ENCODE measurements around the gene TMEM238L. TPM values are rescaled to one million over a fixed set of nuclear protein-coding genes. Genes with fewer than 3 reads are reported as not detected.

The TMEM238L gene
- total and polyA plus RNA-seq, 2 experiments from 2014 or later: not detected

DNA sequence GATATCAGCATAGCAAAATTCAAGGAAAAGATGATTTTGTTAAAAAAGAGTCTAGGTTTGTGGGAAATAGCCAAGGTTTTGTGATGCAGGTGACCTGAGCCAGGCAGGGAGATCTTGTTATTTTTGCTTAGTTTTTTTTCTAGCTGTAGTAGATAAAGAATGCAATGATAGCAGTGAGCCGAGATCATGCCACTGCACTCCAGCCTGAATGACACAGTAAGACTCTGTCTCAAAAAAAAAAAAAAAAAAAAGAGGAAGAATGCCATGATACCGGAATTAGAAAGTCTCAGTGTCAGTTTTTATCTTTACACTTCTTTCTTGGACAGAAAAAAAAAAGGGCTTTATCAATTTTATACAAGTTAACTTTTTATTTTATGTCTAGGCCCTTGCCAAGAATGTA lies 27.5 kb downstream of the TMEM238L start:
- no peak overlapping the region for H2AFZ ChIP-seq
- DNase-seq (ENCODE audit: low spot score) (no peak), ATAC-seq (no peak)
- H3K4me3 Mint-ChIP-seq: no peak overlapping the region
- no peaks in the 10 kb centered on the region for H3K36me3 ChIP-seq (ENCODE audit: insufficient read depth)
- no peaks in the 10 kb centered on the region for H3K9me2 ChIP-seq (ENCODE audit: insufficient read depth)
- no peaks in the 10 kb centered on the region for H3K27me3 ChIP-seq (ENCODE audit: insufficient read depth)
- no peak overlapping the region for H3K4me2 ChIP-seq
- no peak overlapping the region for H3K27ac ChIP-seq (ENCODE audit: low read depth)
- no peak for TF ChIP-seq ZNF331 (CRISPR knock-in tag; IDR thresholded peaks at IDR 0.05; ENCODE audit: low read depth)
- TF ChIP-seq ETS1 (IDR thresholded peaks at IDR 0.05): no peak
- TF ChIP-seq POLR2AphosphoS5 (IDR thresholded peaks at IDR 0.05; ENCODE audit: low read depth): no peak
- no peak for TF ChIP-seq ZNF114 (CRISPR knock-in tag; IDR thresholded peaks at IDR 0.05)
- TF ChIP-seq NANOG (IDR thresholded peaks at IDR 0.05; ENCODE audit: borderline replicate concordance): no peak
- no peak for TF ChIP-seq STAT1 (IDR thresholded peaks at IDR 0.05; ENCODE audit: unreplicated experiment)
- TF ChIP-seq CREB1 (CRISPR knock-in tag; IDR thresholded peaks at IDR 0.05; ENCODE audit: low read depth): no peak
- no peak for TF ChIP-seq CTCF (conservative IDR thresholded peaks at IDR 0.05; ENCODE audit: low read depth in 2 of 2)
- peaks cover 4% of the 10 kb centered on the region for H3K4me1 Mint-ChIP-seq
- no peak overlapping the region for H3K4me3 ChIP-seq
- peaks cover 5% of the 10 kb centered on the region for H3K27me3 Mint-ChIP-seq (ENCODE audit: insufficient read depth, low read depth, poor library complexity)
- no peaks in the 10 kb centered on the region for H4K20me1 ChIP-seq (replicated peaks; ENCODE audit: insufficient read depth)
- no peaks in the 10 kb centered on the region for H3K79me2 ChIP-seq (replicated peaks; ENCODE audit: insufficient read depth)
- peaks cover 9% of the 10 kb centered on the region for H3K36me3 Mint-ChIP-seq (ENCODE audit: low read depth)
- H3F3A ChIP-seq (replicated peaks; ENCODE audit: low read depth): no peaks in the 10 kb centered on the region
- no peaks in the 10 kb centered on the region for H3K4me1 ChIP-seq (ENCODE audit: insufficient read depth)
- H3K9me3 Mint-ChIP-seq: peaks cover 11% of the 10 kb centered on the region
- no peak overlapping the region for H3K27ac Mint-ChIP-seq

GRCh38 chr17:10775740-10776356 lies 28.1 kb downstream of the TMEM238L start:
- Mint-ChIP-seq H3K9me3 (peaks cover 12% of the 10 kb centered on the region), H3K36me3 (ENCODE audit: low read depth) (peaks cover 9% of the 10 kb centered on the region), H3K4me3 (no peak overlapping the region), H3K27ac (no peak overlapping the region), H3K27me3 (ENCODE audit: insufficient read depth, low read depth, poor library complexity) (peaks cover 5% of the 10 kb centered on the region), H3K4me1 (peaks cover 4% of the 10 kb centered on the region)
- H3K79me2 ChIP-seq (replicated peaks; ENCODE audit: insufficient read depth): no peaks in the 10 kb centered on the region
- no peak overlapping the region for H3K4me2 ChIP-seq
- H3K4me1 ChIP-seq (ENCODE audit: insufficient read depth): no peaks in the 10 kb centered on the region
- no peaks in the 10 kb centered on the region for H3K27me3 ChIP-seq (ENCODE audit: insufficient read depth)
- no peak for ATAC-seq
- no peak overlapping the region for H3K27ac ChIP-seq (ENCODE audit: low read depth)
- H3K4me3 ChIP-seq: no peak overlapping the region
- no peak overlapping the region for H2AFZ ChIP-seq
- H3K9me2 ChIP-seq (ENCODE audit: insufficient read depth): no peaks in the 10 kb centered on the region
- DNase-seq (ENCODE audit: low spot score): no peak
- H3K36me3 ChIP-seq (ENCODE audit: insufficient read depth): no peaks in the 10 kb centered on the region
- H4K20me1 ChIP-seq (replicated peaks; ENCODE audit: insufficient read depth): no peaks in the 10 kb centered on the region
- H3F3A ChIP-seq (replicated peaks; ENCODE audit: low read depth): no peaks in the 10 kb centered on the region
- TF ChIP-seq POLR2AphosphoS5 (IDR thresholded peaks at IDR 0.05; ENCODE audit: low read depth) (no peak), EZH2 (IDR thresholded peaks at IDR 0.05; ENCODE audit: low read depth, unreplicated experiment) (no peak), NANOG (IDR thresholded peaks at IDR 0.05; ENCODE audit: borderline replicate concordance) (no peak), CREB1 (CRISPR knock-in tag; IDR thresholded peaks at IDR 0.05; ENCODE audit: low read depth) (no peak), ZNF114 (CRISPR knock-in tag; IDR thresholded peaks at IDR 0.05) (no peak), CTCF (conservative IDR thresholded peaks at IDR 0.05; ENCODE audit: low read depth in 2 of 2) (no peak)
- TF ChIP-seq, protein P1, sequence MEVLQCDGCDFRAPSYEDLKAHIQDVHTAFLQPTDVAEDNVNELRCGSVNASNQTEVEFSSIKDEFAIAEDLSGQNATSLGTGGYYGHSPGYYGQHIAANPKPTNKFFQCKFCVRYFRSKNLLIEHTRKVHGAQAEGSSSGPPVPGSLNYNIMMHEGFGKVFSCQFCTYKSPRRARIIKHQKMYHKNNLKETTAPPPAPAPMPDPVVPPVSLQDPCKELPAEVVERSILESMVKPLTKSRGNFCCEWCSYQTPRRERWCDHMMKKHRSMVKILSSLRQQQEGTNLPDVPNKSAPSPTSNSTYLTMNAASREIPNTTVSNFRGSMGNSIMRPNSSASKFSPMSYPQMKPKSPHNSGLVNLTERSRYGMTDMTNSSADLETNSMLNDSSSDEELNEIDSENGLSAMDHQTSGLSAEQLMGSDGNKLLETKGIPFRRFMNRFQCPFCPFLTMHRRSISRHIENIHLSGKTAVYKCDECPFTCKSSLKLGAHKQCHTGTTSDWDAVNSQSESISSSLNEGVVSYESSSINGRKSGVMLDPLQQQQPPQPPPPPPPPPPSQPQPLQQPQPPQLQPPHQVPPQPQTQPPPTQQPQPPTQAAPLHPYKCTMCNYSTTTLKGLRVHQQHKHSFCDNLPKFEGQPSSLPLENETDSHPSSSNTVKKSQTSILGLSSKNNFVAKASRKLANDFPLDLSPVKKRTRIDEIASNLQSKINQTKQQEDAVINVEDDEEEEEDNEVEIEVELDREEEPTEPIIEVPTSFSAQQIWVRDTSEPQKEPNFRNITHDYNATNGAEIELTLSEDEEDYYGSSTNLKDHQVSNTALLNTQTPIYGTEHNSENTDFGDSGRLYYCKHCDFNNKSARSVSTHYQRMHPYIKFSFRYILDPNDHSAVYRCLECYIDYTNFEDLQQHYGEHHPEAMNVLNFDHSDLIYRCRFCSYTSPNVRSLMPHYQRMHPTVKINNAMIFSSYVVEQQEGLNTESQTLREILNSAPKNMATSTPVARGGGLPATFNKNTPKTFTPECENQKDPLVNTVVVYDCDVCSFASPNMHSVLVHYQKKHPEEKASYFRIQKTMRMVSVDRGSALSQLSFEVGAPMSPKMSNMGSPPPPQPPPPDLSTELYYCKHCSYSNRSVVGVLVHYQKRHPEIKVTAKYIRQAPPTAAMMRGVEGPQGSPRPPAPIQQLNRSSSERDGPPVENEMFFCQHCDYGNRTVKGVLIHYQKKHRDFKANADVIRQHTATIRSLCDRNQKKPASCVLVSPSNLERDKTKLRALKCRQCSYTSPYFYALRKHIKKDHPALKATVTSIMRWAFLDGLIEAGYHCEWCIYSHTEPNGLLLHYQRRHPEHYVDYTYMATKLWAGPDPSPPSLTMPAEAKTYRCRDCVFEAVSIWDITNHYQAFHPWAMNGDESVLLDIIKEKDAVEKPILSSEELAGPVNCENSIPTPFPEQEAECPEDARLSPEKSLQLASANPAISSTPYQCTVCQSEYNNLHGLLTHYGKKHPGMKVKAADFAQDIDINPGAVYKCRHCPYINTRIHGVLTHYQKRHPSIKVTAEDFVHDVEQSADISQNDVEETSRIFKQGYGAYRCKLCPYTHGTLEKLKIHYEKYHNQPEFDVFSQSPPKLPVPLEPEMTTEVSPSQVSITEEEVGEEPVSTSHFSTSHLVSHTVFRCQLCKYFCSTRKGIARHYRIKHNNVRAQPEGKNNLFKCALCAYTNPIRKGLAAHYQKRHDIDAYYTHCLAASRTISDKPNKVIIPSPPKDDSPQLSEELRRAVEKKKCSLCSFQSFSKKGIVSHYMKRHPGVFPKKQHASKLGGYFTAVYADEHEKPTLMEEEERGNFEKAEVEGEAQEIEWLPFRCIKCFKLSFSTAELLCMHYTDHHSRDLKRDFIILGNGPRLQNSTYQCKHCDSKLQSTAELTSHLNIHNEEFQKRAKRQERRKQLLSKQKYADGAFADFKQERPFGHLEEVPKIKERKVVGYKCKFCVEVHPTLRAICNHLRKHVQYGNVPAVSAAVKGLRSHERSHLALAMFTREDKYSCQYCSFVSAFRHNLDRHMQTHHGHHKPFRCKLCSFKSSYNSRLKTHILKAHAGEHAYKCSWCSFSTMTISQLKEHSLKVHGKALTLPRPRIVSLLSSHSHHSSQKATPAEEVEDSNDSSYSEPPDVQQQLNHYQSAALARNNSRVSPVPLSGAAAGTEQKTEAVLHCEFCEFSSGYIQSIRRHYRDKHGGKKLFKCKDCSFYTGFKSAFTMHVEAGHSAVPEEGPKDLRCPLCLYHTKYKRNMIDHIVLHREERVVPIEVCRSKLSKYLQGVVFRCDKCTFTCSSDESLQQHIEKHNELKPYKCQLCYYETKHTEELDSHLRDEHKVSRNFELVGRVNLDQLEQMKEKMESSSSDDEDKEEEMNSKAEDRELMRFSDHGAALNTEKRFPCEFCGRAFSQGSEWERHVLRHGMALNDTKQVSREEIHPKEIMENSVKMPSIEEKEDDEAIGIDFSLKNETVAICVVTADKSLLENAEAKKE (CRISPR knock-in tag; IDR thresholded peaks at IDR 0.05): no peak

Measured in GM23338 (cell line).